Stimulated activated CD4-positive, alpha-beta T cell treated with anti-CD3 and anti-CD28 coated beads, Interleukin-4, amount 100 ng/mL, for 48 hours (primary cell): ENCODE measurements around the gene ICAM2.
"Not testable (repeated sequence)": the region's sequence is repeated elsewhere in the genome, so short reads cannot be mapped to it uniquely, and the experiment has no call there.

Experiments used
- DNase-seq, 2 donors: peaks; one replicate each; pipeline ENCODE4 v3.0.0-alpha.2; 2020; ENCODE audit warnings: low read depth in 2 of 2

ICAM2 gene

DNA sequence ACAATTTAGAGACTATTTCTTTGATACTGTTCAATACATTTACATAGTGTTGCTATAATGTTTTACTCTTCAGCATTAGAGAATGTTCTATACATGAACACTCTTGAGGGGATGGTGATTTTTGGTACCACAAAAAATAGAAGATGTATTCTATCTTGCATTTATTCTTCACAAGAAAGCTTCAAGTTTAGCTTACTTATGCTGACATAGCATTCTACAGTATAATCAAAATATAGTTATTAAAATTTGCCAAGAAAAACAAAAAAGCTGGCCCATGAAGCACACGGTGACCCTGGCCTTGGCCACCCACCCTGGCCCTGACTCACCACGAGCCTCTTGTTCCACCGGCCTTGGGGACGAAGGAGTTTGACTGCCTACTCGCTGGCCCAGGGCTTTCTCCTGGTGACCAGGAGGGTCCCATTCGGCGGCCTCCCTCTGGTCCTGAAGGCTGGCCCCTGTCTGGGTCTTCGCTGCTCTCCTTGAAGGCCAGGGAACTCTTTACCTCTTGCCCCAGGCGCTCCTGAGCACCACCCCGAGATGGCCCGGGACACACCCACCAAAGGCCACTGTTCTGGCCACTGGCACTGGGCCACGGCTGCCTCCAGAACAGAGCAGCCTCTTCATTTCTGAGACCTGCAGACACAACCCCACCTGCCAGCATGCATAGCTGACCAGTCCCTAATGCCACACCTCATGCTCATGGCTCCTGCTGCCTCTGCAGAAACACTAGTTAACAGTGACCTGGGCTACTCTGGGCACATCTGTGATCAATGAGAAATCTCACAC lies 22.5 kb upstream of the ICAM2 start:
- no peak for DNase-seq

DNA sequence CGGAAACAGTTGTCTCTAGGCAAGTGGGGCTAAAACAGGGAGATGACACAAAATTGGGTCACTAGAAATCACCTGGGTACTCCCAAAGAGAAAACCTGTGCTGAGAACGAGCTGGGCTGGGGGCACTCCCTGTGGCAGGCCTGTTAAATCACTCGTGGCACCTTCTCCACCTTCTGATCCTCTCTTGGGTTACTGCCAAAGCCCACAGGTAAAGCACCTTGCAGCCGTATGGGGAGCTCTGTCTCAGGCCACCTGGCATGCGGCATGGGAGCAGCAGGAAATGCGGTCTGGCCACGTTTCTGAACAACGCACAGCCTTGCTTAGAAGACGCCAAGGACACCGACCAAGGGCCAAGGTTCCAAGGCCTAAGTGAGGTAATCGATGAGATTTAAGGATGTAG lies 21.5 kb upstream of the ICAM2 start:
- DNase-seq, result no peak

DNA sequence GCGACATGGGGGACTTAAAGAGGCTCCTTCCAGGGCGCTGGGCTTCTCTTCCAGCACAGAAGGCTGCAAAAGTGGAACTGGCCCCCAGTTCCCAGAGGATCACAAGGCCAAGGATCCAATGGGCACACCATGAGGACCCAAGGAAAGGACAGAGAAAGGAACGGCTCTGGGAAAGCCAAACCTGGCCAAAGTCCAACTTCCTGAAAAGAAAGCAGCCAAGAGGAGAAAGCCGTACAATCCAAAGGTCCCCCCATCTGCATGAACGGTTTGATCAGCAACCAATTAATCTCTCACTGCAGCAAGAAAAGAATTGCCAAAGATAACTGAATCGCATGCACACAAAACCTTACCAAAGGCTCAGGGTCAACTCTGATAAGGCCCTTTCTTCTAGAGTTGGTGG lies 19.8 kb upstream of the ICAM2 start:
- DNase-seq, result no peak

DNA sequence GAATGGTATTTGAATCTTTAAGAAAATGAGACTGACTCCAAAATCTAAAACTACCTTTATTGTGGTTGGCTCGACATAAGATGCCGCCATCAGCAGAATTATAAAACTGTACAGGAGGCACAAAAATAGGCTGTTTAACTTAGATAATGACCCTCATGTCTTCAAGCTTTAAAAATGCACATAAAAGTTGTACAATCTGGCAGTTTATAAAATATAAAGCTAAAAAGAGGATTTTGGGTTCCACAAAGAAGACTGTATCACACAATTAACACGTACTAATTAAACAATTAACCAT lies 18.6 kb upstream of the ICAM2 start:
- no peak for DNase-seq

DNA sequence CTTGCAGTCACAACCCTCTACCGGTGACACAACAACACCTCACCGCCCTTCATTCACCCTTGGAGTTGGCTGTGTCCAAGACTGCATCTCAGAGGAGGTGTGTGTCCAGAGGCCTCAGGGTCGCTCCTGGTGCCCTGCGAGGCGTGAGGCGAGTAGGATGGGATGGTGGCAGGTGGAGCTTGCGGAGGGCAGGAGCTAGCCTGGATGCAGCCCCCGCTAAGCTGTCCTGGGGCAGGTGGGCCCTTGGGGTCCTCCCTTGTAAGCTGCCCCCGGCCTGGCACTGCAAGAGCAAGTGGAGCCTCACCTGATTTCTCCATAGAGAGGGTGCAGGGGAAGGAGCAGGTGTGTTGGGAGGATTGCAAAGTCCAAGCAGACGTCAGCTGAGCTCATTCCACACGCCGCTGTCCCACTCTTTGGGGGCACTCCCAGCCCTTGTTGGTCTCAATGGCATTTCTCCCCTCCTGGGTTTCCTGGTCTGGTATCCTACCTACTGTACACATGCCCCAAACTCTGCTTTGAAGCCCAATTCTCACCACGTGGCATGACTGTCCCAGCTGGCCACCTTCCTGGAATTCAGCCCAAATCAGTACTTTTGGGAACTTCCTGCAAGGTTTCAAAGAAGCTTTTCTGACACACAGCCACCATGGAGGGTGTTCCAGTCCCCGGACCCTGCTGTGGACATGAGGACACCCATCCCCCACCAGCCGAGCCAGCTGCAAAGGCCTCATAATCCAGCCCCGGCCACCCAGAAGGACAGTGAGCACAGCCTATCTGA lies 18.1 kb upstream of the ICAM2 start:
- DNase-seq, result no peak

DNA sequence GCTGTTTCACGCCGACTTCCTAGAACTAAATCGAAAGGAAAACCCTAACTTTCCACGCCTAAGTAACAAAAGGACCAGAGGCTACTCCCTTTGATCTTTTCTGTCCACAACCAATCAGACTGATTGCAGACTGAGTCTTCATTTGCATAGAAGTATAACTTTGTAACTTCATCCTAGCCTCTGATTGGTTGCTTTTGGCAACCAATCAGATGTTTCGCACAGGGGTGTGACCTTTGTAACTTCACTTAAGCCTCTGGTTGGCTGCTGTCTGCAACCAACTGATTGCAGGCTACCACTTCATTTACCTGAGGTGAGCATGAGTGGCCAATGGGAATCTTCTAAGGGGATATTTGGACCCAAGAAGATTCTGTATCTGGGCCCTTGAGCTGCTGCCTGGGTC lies 17.4 kb upstream of the ICAM2 start:
- DNase-seq, result no peak

DNA sequence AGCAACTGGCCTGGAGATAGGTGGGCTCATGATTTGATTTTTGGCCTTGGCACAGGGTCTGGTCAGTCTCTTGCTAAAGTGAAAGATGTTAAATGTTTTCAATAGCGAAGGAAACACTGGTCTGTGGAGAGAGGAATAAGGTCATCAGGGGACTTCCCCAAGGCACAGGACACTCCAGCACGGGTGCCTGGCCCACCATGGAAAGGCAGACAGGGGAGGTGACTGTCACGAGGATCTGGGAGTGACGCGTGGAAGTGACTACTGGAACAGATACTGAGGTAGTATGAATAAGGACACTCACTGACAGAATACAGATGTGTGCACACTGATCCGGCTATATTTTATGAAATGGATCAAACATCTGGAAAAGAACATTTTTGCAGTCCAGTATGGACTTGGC lies 16.7 kb upstream of the ICAM2 start:
- DNase-seq, result no peak

DNA sequence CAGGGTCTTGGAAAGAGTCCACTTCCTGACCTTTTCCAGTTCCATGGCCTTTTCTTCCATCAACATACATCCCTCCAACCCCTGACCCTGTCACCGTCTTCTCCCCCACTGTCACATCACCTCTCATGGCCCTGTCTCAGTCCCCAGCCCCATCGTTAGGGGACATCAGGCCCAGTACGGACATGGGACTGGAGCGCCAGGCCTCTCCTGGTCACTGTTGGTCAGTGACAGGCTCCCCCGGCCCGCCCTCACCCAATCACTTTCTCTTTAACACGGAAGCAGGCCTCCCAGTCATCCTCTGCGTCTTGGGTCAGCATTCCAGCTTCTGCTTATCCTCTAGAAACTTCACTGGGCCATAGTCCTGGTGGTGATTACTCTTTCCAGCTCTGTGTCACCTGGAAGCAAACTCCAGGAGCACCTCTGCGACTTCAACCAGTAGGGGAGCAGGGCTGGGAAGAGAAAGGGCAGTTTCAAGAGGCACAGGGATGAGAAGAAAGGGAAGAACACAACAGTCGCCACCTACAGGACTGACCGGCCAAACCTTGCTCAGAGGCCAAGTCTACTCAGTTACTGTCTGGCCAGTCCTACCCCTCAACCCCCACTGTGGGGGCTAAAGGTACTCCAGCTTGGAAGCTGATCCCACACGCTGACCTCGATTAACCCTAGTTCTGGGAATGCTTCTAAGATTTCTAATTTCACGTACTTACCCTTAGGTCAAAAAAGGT lies 15.9 kb upstream of the ICAM2 start:
- no peak for DNase-seq

DNA sequence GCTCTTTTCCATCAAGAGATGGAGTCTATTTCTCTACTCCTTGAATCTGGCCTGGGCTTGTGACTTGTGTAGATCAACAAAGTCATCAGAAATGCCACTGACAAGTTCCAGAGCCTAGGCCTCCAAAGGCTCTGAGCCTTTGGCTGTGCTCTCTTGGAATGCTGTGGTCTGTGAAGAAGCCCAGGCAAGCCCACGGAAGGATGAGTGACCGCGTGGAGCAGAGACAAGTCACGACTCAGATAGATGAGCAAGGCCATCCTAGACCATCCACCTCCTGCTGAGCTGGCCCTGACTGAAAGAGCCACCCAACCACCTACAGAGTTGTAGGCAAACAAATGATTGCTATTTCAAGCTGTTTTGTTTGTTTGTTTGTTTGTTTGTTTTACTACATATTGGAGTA lies 11.6 kb upstream of the ICAM2 start:
- no peak for DNase-seq

DNA sequence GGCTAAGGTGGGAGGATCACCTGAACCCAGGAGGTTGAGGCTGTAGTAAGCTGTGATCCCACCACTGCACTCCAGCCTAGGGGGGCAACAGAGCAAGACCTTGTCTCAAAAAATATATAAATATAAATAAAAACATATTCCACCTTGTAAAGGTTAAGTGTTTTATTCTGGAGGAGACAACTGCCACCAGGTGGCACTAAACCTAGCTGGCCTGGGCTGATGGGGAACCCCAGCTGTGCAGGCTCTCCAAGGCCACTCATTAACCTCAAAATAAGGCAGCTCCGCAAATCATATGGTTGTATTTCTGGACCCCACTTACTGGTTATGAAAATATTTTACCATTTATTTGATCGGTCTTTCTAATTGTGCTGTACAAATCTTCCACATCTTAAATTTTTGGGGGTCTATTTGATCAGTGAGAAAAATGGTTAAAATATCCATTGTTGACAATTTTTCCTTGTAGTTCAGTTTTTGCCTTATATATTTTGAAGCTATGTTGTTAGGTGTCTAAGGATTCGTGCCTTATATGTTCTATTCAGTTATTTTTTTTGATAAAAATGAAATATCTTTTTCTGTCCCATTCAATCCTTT lies 8.5 kb upstream of the ICAM2 start:
- peak; percentile 56 to 63 for DNase-seq

DNA sequence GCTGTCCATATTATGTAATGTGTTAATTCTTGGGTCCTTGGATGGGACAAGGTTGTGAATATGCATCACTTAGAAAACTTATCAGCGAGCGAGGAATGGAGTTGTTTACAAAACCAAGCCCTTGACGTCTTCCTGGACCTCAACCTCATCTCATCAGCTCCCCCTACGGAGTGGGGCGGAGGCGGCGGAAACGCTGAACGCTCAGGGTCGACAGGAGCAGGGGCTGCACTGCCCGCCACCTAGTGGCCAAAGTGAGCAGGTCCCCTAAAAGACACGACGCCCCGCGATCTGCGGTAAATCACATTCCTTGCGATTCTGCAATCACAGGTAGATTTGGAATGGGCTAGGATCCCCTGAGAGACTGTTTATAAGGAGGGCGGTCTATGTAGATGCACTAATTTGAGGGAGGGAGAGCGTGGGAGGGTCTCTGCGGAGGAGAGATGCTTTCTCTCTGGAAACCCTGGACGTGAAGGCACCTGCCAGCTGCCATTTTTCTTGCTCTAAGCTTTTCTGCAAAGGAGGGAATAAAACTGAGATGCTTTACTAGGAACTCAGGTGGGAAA lies 5.4 kb upstream of the ICAM2 start:
- DNase-seq, result peak; percentile 79 to 81

DNA sequence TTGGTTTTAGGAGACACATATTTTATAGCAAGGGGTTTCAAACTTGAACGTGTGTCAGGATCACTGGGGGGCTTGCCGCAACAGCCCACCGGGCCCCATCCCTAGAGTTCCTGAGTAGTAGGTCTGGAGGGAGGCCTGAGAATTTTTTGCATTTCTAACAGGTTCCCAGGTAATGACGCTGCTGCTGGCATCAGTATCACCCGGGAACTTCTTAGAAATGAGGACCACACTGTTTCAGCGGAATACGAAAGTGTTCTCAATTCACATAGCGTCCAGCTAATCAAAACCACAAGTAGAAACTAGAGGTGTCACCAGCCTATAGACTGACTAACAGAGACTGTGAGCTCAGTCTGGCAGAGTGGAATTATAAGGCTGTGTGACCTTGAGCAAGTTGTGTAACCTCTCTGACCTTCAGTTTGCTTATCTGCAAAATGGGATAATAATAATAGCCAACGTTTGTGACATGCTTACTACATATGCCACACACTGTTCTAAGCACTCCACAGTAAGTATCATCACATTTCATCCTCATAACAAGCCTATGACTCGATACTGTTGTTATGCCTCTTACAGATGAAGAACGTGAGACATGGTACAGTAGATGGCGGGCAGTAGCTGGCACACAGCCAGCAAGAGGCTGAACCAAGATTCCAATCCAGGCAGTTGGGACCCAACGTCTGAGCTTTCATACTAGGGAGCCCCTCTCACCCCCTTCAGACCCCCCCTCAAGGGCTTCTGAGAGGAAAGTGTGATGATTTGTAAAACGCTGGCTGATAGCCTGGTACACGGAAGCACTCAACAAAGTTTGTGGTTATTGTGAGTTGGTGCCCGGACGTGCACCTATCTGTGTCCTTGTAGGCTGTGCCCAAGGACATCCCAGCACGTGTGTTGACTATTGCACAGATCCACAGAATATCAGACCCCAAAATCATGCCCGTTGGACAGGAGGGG lies 4.6 kb upstream of the ICAM2 start:
- DNase-seq, result peak in 1 of 2 donors; percentile 43

DNA sequence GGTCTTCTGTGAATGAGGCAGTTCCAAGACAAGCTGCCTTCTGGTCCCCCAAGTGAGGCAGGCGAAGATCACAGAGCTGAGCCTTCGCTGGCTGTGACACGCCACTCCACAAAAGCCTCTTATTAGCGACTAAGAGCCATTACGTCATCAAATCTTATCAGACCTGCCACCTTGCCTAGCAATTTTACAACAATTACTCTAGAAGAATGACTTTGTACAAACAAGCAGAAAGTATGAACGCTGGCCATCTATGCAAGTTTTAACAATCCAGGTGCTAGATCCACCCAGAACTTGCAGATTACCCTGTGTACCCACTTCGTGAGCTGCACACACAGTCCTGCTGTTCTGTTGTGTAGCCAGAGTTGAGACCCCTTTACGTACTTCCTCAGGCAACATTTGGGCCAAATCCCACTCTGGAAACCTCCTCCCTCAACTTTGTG lies 3.8 kb upstream of the ICAM2 start:
- no peak for DNase-seq

DNA sequence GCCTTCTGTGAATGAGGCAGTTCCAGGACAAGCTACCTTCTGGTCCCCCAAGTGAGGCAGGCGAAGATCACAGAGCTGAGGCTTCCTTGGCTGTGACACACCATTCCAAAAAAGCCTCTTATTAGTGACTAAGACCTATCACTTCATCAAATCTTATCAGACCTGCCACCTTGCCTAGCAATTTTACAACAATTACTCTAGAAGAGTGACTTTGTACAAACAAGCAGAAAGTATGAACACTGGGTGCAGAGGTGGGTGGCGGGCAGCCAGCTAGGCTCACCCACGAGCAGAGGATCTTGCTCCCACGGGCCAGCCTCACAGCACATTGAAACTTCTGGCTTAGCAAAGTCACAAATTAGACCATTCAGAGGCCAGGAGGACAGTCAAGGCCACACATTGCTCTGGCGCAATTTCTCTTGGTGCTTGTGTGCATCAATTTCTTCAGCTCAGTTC lies 2.2 kb upstream of the ICAM2 start:
- DNase-seq, result no peak

DNA sequence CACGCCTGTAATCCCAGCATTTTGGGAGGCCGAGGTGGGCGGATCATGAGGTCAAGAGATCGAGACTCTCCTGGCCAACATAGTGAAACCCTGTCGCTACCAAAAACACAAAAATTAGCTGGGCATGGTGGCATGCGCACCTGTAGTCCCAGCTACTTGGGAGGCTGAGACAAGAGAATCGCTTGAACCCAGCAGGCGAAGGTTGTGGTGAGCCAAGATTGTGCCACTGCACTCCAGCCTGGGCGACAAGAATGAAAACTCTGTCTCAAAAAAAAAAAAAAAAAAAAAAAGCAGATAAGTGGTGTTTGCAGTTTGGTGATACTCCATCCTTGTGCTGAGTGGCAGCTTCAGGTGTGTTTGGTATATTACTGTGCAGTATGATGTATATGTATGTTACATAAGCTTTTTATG lies 877 bp downstream of the ICAM2 start:
- not testable (repeated sequence) for DNase-seq

DNA sequence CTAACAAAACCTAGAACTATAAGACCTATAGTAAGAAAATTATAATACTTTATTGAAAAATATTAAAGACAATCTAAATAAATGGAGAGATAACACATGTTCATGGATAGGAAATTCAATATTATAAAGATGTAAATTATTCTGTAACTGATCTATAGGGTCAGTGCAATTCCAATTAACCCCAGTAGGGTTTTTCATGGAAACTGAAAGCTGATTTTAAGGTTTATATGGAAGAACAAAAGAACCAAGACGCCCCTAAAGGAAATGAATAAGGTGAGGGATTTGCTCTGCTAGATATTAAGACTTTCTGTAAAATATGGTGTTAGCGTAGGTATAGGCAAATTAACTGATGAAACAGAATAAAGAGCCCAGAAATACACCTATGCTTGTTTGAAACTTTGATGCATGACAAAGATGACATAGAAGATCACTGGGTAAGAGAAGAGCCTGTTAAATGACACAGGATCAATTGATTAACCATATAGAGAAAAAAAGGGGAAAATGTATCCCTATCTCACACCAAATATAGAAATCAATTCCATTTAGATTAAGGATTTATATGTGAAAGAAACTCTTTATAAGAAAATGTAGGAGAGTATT lies 3.0 kb downstream of the ICAM2 start:
- DNase-seq, result no peak

DNA sequence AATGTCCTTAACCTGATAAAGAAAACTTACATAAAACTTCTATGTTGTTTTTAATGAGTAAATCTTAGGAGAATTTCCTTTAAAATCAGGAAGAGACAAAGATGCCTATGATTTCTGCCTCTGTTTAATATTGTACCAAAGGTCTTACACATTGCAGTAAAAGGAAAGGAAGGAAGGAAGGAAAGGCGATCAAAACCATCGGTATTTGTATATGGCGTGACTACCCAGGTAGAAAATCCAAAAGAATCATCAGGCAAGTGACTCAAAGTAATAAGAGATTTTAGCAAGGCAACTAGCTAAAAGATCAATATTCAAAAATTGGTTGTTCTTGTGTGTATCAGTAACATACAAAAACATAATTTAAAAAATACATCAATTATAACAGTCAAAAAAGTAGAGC lies 3.5 kb downstream of the ICAM2 start:
- no peak for DNase-seq

DNA sequence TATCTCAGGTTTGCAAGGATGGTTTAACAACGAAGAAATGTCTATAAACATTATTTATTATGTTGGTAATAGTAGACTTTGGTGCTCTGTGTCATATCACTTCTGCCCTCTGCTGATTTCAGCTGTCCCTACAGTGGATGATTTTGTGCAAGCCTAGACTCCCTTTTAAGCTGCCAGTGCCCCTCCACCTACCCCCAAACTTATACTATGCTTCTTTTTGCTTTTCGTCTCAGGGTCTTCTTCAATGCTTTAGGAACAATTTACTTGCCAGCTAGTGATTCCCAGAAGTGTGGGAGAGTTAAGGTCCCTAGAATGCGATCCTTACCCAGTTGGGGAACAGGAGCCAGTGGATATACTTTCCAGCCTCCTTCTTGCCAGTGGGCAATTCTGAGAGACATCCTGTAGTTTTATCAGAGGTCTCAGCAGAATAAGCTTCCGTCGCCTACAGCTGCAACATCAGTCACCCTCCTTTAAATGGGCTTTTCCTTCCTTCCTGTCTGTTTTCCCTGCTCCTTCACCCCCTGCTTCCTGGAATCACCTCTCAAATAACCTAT lies 4.1 kb downstream of the ICAM2 start:
- DNase-seq, result no peak

DNA sequence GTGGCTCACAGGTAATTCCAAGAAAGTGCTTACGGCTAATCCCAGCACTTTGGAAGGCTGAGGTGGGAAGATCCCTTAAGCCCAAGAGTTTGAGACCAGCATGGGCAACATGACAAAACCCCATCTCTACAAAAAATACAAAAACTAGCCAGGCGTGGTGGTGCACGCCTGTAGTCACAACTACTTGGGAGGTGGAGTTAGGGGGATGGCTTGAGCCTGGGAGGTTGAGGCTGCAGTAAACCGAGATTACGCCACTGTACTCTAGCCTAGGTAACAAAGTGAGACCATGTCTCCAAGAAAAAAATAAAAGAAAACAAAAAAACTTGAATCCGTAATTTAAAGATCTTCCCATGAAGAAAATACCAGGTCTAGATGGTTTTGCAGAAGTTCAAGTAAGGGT lies 5.0 kb downstream of the ICAM2 start:
- DNase-seq, result no peak
